Lung (tissue), 12 donors: ENCODE data around the gene FGGY. TPM values are rescaled to one million over a fixed set of nuclear protein-coding genes. Genes with fewer than 3 reads are reported as not detected.
"Not testable (repeated sequence)": the region's sequence is repeated elsewhere in the genome, so short reads cannot be mapped to it uniquely, and the experiment has no call there.

Experiments
- ATAC-seq: fragments of 200-7000 bp; cut with Tn5 transposase; one replicate; pipeline ENCODE4 v1.9.1; 2020; ENCODE audit warnings: moderate number of reproducible peaks; ENCODE audit not compliant: insufficient read depth, low FRiP score
- DNase-seq, 3 donors: peaks; one replicate each; pipeline ENCODE4 v3.0.0-alpha.2; 2013 to 2017
- H3K27ac ChIP-seq, 2 donors: one replicate each; pipeline ENCODE4 v1.5.1; 2013; ENCODE audit warnings: mild to moderate bottlenecking in 2 of 2, moderate library complexity in 2 of 2, control low read depth in 1 of 2, inconsistent platforms in 1 of 2, low read depth in 1 of 2, low read length in 1 of 2
- H3K27me3 ChIP-seq, 3 donors: one replicate each; pipeline ENCODE4 v1.5.1; 2013; ENCODE audit warnings: low read length in 2 of 3; ENCODE audit not compliant: control insufficient read depth in 3 of 3, insufficient read depth in 3 of 3
- H3K36me3 ChIP-seq, 4 donors: one replicate each; pipeline ENCODE4 v1.5.1; 2013; ENCODE audit warnings: low read length in 4 of 4, mild to moderate bottlenecking in 1 of 4, moderate library complexity in 1 of 4; ENCODE audit not compliant: control insufficient read depth in 4 of 4, insufficient read depth in 4 of 4
- H3K4me1 ChIP-seq, 5 donors: one replicate each; pipeline ENCODE4 v1.5.1; 2013; ENCODE audit warnings: low read length in 5 of 5, mild to moderate bottlenecking in 2 of 5, moderate library complexity in 1 of 5; ENCODE audit not compliant: control insufficient read depth in 5 of 5, insufficient read depth in 5 of 5
- H3K4me3 ChIP-seq: one replicate; pipeline ENCODE4 v1.5.1; 2013; ENCODE audit warnings: mild to moderate bottlenecking, control low read depth, moderate library complexity
- H3K9ac ChIP-seq, 2 donors: one replicate each; pipeline ENCODE4 v1.5.1; 2013; ENCODE audit warnings: low read length in 2 of 2, control low read depth in 1 of 2; ENCODE audit not compliant: insufficient read depth in 1 of 2
- H3K9me3 ChIP-seq, 4 donors: one replicate each; pipeline ENCODE4 v1.5.1; 2013; ENCODE audit warnings: low read length in 3 of 4, mild to moderate bottlenecking in 1 of 4, moderate library complexity in 1 of 4; ENCODE audit not compliant: control insufficient read depth in 4 of 4, insufficient read depth in 3 of 4
- CTCF ChIP-seq: IDR thresholded peaks from 2 replicates; pipeline ENCODE4 v1.5.1; 2012; ENCODE audit warnings: mild to moderate bottlenecking; ENCODE audit errors: control extremely low read depth, extremely low read depth
- WGBS, 2 donors: extraction: QIAGEN DNeasy Blood & Tissue Kit; methylation state at CpG; one replicate each; pipeline ENCODE4 v1.1.7; 2013; 5-methylcytosine and 5-hydroxymethylcytosine counted together
- polyA plus RNA-seq, 2 donors: library from polyadenylated mRNA; stranded (reverse); fragments of 200-250 nt; gene quantifications; one replicate each; pipeline ENCODE4 v1.2.1, GENCODE V29; 2013
- total RNA-seq, 2 donors: library from RNA; depleted of rRNA in 1 of 2; stranded (reverse); fragments of >200 nt in 1 of 2; gene quantifications; one replicate each; pipeline ENCODE4 v1.2.1, GENCODE V29; 2014 to 2021
- donor health status: control.
- donor health status: control.
- donor health status: Bipolar disorder and iron deficiency.
- donor health status: healthy.
- donor health status: DM: yes; HTN: yes; CAD: no.

FGGY gene
- total and polyA plus RNA-seq, 4 donors: 16.1 to 42.3 (median 18.3) TPM

GRCh38 chr1:59468828-59469428 lies 172.0 kb downstream of the FGGY start:
- DNase-seq (no peak), ATAC-seq (no peak)
- Histone ChIP-seq H3K4me3 (no peak overlapping the region), H3K36me3 (no peaks in the 10 kb centered on the region), H3K27me3 (no peaks in the 10 kb centered on the region), H3K27ac (no peak overlapping the region), H3K9me3 (peaks cover 0 to 1% (median 0%) of the 10 kb centered on the region in 4 donors), H3K9ac (no peak overlapping the region), H3K4me1 (no peaks in the 10 kb centered on the region)
- TF ChIP-seq CTCF: no peak
- 97 to 99% methylated on average over 1 of the region's 1 CpG for WGBS, 2 donors

- not testable (repeated sequence) for H3K9ac ChIP-seq, DNase-seq, H3K4me3 ChIP-seq, ATAC-seq, H3K4me1 ChIP-seq, H3K9me3 ChIP-seq, H3K36me3 ChIP-seq, H3K27ac ChIP-seq, H3K27me3 ChIP-seq
- 92 to 94% methylated on average over 42 to 43 of the region's 43 CpGs for WGBS, 2 donors
Observed at GRCh38 chr1:59471991-59472570, 175.2 kb downstream of the FGGY start.

GRCh38 chr1:59473831-59474230 lies 176.9 kb downstream of the FGGY start:
- 95 to 96% methylated on average over 3 of the region's 3 CpGs for WGBS, 2 donors
- DNase-seq: no peak

GRCh38 chr1:59474496-59474895 lies 177.6 kb downstream of the FGGY start:
- ATAC-seq (no peak), DNase-seq (no peak)
- Histone ChIP-seq H3K27me3 (no peaks in the 10 kb centered on the region), H3K4me1 (peaks cover 0 to 1% (median 0%) of the 10 kb centered on the region in 5 donors), H3K36me3 (no peaks in the 10 kb centered on the region), H3K9ac (no peak overlapping the region), H3K27ac (no peak overlapping the region), H3K9me3 (no peaks in the 10 kb centered on the region), H3K4me3 (no peak overlapping the region)
- no peak for TF ChIP-seq CTCF
- 61 to 88% methylated on average over 2 of the region's 2 CpGs for WGBS, 2 donors

More at GRCh38 chr1:59473831-59474230, 176.9 kb downstream of the FGGY start:
- no peak overlapping the region for H3K27ac ChIP-seq
- H3K9ac ChIP-seq: no peak overlapping the region
- no peak for TF ChIP-seq CTCF
- no peak overlapping the region for H3K4me3 ChIP-seq
- no peak for ATAC-seq
- H3K36me3 ChIP-seq: no peaks in the 10 kb centered on the region
- H3K27me3 ChIP-seq: no peaks in the 10 kb centered on the region
- peaks cover 0 to 1% (median 0%) of the 10 kb centered on the region in 4 donors for H3K9me3 ChIP-seq
- peaks cover 0 to 1% (median 0%) of the 10 kb centered on the region in 5 donors for H3K4me1 ChIP-seq
